Testis (tissue), 2 donors: ENCODE data around the gene CIP2A.

Source experiments
- POLR2A ChIP-seq: fragments of 450-650 bp; IDR thresholded peaks from one replicate; pipeline ENCODE4 v1.6.1; 2017; ENCODE audit warnings: antibody characterized with exemption, mild to moderate bottlenecking, moderate library complexity
- TF ChIP-seq, protein P1 (sequence below), 3 experiments: fragments of 450-650 bp in 2 of 3; fragments of 200-600 bp in 1 of 3; sonication (generic) in 1 of 3; IDR thresholded peaks; one replicate each; pipeline ENCODE4 v1.5.1; 2016 to 2019; ENCODE audit warnings: antibody characterized with exemption in 3 of 3, mild to moderate bottlenecking in 2 of 3, moderate library complexity in 1 of 3

DNA sequence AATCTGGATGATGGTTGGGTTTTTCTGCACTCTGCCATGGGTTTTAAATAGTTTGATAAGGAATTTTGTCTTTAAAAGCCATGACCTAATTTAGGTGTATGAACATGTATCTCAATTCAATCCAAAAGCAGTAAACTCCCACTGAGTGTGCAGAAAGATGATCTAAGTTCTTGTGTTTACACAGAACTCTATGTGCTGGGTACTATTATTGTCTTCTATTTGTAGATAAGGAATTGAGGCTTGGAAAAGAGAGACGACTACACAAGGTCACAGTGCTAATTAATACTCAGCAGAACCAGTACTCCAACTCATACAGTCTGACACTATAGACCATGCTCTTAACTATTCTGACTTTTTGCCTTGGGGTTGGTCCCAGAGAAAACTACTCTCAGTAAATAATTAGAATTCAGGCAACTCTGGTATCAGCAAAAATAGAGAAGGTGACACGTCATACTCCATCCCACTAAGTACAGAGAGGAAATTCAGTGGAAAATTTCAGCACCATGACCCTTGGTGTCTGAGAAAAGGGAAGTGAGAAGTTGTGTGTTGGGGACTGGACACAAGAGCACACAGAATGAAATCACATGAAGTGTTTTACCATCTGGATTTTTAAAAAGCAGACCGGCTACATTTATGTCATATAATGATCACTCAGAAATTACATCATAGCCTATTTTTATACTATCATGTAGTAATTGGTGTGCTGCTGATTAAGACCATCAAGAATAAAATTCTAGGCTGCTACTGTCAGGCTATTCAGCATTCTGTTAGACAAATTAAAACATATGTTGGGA, 60.6 kb downstream of the CIP2A start:
- TF ChIP-seq, protein P1, sequence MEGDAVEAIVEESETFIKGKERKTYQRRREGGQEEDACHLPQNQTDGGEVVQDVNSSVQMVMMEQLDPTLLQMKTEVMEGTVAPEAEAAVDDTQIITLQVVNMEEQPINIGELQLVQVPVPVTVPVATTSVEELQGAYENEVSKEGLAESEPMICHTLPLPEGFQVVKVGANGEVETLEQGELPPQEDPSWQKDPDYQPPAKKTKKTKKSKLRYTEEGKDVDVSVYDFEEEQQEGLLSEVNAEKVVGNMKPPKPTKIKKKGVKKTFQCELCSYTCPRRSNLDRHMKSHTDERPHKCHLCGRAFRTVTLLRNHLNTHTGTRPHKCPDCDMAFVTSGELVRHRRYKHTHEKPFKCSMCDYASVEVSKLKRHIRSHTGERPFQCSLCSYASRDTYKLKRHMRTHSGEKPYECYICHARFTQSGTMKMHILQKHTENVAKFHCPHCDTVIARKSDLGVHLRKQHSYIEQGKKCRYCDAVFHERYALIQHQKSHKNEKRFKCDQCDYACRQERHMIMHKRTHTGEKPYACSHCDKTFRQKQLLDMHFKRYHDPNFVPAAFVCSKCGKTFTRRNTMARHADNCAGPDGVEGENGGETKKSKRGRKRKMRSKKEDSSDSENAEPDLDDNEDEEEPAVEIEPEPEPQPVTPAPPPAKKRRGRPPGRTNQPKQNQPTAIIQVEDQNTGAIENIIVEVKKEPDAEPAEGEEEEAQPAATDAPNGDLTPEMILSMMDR (IDR thresholded peaks at IDR 0.05): no peak
- no peak for TF ChIP-seq POLR2A
